ENCODE measurements around the gene MSL3.
A peak's percentile ranks its signal among the peaks of the same experiment; 100 is the strongest.

The MSL3 gene

GRCh38 chrX:11759461-11760311 is 1.6 kb downstream of the MSL3 start:
- DNase-seq (ENCODE audit: low read depth): peak; percentile 47

- DNase-seq (ENCODE audit: low read depth): no peak
Observed at GRCh38 chrX:11760958-11761357, 2.9 kb downstream of the MSL3 start.

- DNase-seq (ENCODE audit: low read depth): no peak
Observed at GRCh38 chrX:11764602-11765067, 6.6 kb downstream of the MSL3 start.

GRCh38 chrX:11765449-11765848 is 7.4 kb downstream of the MSL3 start:
- no peak for DNase-seq (ENCODE audit: low read depth)

GRCh38 chrX:11766487-11766886 is 8.4 kb downstream of the MSL3 start:
- DNase-seq (ENCODE audit: low read depth): no peak

GRCh38 chrX:11768039-11768438 is 10.0 kb downstream of the MSL3 start:
- no peak for DNase-seq (ENCODE audit: low read depth)

- DNase-seq (ENCODE audit: low read depth): no peak
Observed at GRCh38 chrX:11770320-11770719, 12.3 kb downstream of the MSL3 start.

- no peak for DNase-seq (ENCODE audit: low read depth)
Observed at GRCh38 chrX:11778230-11778629, 20.2 kb downstream of the MSL3 start.

- DNase-seq (ENCODE audit: low read depth): no peak
Observed at GRCh38 chrX:11781133-11781532, 23.1 kb downstream of the MSL3 start.

- DNase-seq (ENCODE audit: low read depth): no peak
Observed at GRCh38 chrX:11781734-11782370, 23.8 kb downstream of the MSL3 start.

GRCh38 chrX:11784543-11784942 is 26.5 kb downstream of the MSL3 start:
- no peak for DNase-seq (ENCODE audit: low read depth)

- DNase-seq (ENCODE audit: low read depth): no peak
Observed at GRCh38 chrX:11786862-11787261, 28.8 kb downstream of the MSL3 start.

GRCh38 chrX:11787564-11787963 is 29.5 kb downstream of the MSL3 start:
- DNase-seq (ENCODE audit: low read depth): peak; percentile 59

GRCh38 chrX:11789809-11790208 is 31.8 kb downstream of the MSL3 start:
- no peak for DNase-seq (ENCODE audit: low read depth)

- DNase-seq (ENCODE audit: low read depth): no peak
Observed at GRCh38 chrX:11791090-11791489, 33.1 kb downstream of the MSL3 start.

- no peak for DNase-seq (ENCODE audit: low read depth)
Observed at GRCh38 chrX:11791537-11791936, 33.5 kb downstream of the MSL3 start.

GRCh38 chrX:11792461-11793421 is 34.7 kb downstream of the MSL3 start:
- DNase-seq (ENCODE audit: low read depth): peak; percentile 51

- DNase-seq (ENCODE audit: low read depth): no peak
Observed at GRCh38 chrX:11793734-11794133, 35.7 kb downstream of the MSL3 start.

- DNase-seq (ENCODE audit: low read depth): no peak
Observed at GRCh38 chrX:11813341-11813740, 55.3 kb downstream of the MSL3 start.

Data from stimulated activated CD8-positive, alpha-beta memory T cell treated with anti-CD3 and anti-CD28 coated beads, Interleukin-4, amount 100 ng/mL, for 24 hours (primary cell).